CD4-positive, alpha-beta T cell treated with Interleukin-17A for 4 hours (primary cell): ENCODE results near the gene DDAH2.
A peak's percentile ranks its signal among the peaks of the same experiment; 100 is the strongest.

Experiments used
- DNase-seq: peaks from one replicate; pipeline ENCODE4 v3.0.0-alpha.2; 2020; ENCODE audit warnings: mixed read lengths

DDAH2 gene

GRCh38 chr6:31728767-31729514, at the start of gene DDAH2:
TSS of gene DDAH2 (minus strand) at chr6:31729299. CDS start at chr6:31729161, 138 bp downstream.
- DNase-seq, result no peak

GRCh38 chr6:31778193-31778592, 49.1 kb upstream of the DDAH2 start:
- no peak for DNase-seq

- DNase-seq, result no peak
These were observed 48.6 kb upstream of the DDAH2 start for GRCh38 chr6:31777667-31778050.

- DNase-seq, result peak; percentile 77
These were observed 48.0 kb upstream of the DDAH2 start, which contains the start of gene VWA7 for GRCh38 chr6:31776989-31777666. TSS of gene VWA7 (minus strand) at chr6:31777328. CDS start at chr6:31776779, 549 bp downstream.

- no peak for DNase-seq
These were observed 47.4 kb upstream of the DDAH2 start for GRCh38 chr6:31776485-31776988.

- no peak for DNase-seq
These were observed 46.8 kb upstream of the DDAH2 start for GRCh38 chr6:31775633-31776484.

- no peak for DNase-seq
These were observed 46.1 kb upstream of the DDAH2 start for GRCh38 chr6:31775184-31775583.

- DNase-seq, result peak; percentile 20
These were observed 42.9 kb upstream of the DDAH2 start for GRCh38 chr6:31771992-31772358.

GRCh38 chr6:31770860-31771259, 41.8 kb upstream of the DDAH2 start:
- DNase-seq, result no peak

GRCh38 chr6:31769684-31770371, 40.7 kb upstream of the DDAH2 start:
- peak; percentile 81 for DNase-seq

GRCh38 chr6:31768363-31769257, 39.5 kb upstream of the DDAH2 start:
- no peak for DNase-seq

- DNase-seq, result no peak
These were observed 38.1 kb upstream of the DDAH2 start for GRCh38 chr6:31767096-31767645.

- no peak for DNase-seq
These were observed 37.1 kb upstream of the DDAH2 start for GRCh38 chr6:31765910-31766794.

GRCh38 chr6:31765559-31765909, 36.4 kb upstream of the DDAH2 start:
- DNase-seq, result no peak

- no peak for DNase-seq
These were observed 35.1 kb upstream of the DDAH2 start for GRCh38 chr6:31764198-31764597.

- no peak for DNase-seq
These were observed 34.5 kb upstream of the DDAH2 start for GRCh38 chr6:31763619-31763940.

- no peak for DNase-seq
These were observed 33.9 kb upstream of the DDAH2 start for GRCh38 chr6:31762878-31763618.

- no peak for DNase-seq
These were observed 33.3 kb upstream of the DDAH2 start, which contains the start of gene SAPCD1 for GRCh38 chr6:31762356-31762755. TSS of gene SAPCD1 (plus strand) at chr6:31762656. CDS start at chr6:31763055, 399 bp downstream.

- no peak for DNase-seq
These were observed 32.2 kb upstream of the DDAH2 start for GRCh38 chr6:31761343-31761742.

- DNase-seq, result no peak
These were observed 31.7 kb upstream of the DDAH2 start for GRCh38 chr6:31760790-31761189.
